ENCODE results near the gene FPGT.
"Not testable (repeated sequence)": the region's sequence is repeated elsewhere in the genome, so short reads cannot be mapped to it uniquely, and the experiment has no call there.

FPGT gene

GRCh38 chr1:74236440-74236839 is 38.4 kb downstream of the FPGT start:
- H3K9me3 Mint-ChIP-seq, result no peaks in the 10 kb centered on the region
- no peak overlapping the region for H3K27ac Mint-ChIP-seq
- no peaks in the 10 kb centered on the region for H3K27me3 Mint-ChIP-seq
- no peaks in the 10 kb centered on the region for H3K36me3 Mint-ChIP-seq
- DNase-seq, result no peak
- H3K4me3 Mint-ChIP-seq, result no peak overlapping the region
- no peak for ATAC-seq (replicated peaks)
- H3K4me1 Mint-ChIP-seq, result no peaks in the 10 kb centered on the region

GRCh38 chr1:74237035-74237434 is 39.0 kb downstream of the FPGT start:
- no peaks in the 10 kb centered on the region for H3K4me1 Mint-ChIP-seq
- no peak for ATAC-seq (replicated peaks)
- DNase-seq, result no peak
- no peak overlapping the region for H3K27ac Mint-ChIP-seq
- no peaks in the 10 kb centered on the region for H3K27me3 Mint-ChIP-seq
- H3K4me3 Mint-ChIP-seq, result no peak overlapping the region
- no peaks in the 10 kb centered on the region for H3K36me3 Mint-ChIP-seq
- no peaks in the 10 kb centered on the region for H3K9me3 Mint-ChIP-seq

GRCh38 chr1:74237787-74238186 is 39.7 kb downstream of the FPGT start:
- no peak overlapping the region for H3K4me3 Mint-ChIP-seq
- no peak overlapping the region for H3K27ac Mint-ChIP-seq
- DNase-seq (no peak), ATAC-seq (replicated peaks) (no peak)
- no peaks in the 10 kb centered on the region for H3K9me3 Mint-ChIP-seq
- H3K36me3 Mint-ChIP-seq, result no peaks in the 10 kb centered on the region
- no peaks in the 10 kb centered on the region for H3K27me3 Mint-ChIP-seq
- H3K4me1 Mint-ChIP-seq, result no peaks in the 10 kb centered on the region

- Mint-ChIP-seq H3K36me3 (no peaks in the 10 kb centered on the region), H3K27me3 (no peaks in the 10 kb centered on the region), H3K9me3 (peaks cover 3 to 6% of the 10 kb centered on the region in 2 donors), H3K4me3 (no peak overlapping the region), H3K4me1 (no peaks in the 10 kb centered on the region), H3K27ac (no peak overlapping the region)
- ATAC-seq (replicated peaks) (no peak), DNase-seq (no peak)
Measured at GRCh38 chr1:74245168-74245772, 47.2 kb downstream of the FPGT start.

- H3K9me3 Mint-ChIP-seq, result peaks cover 3 to 6% of the 10 kb centered on the region in 2 donors
- H3K27ac Mint-ChIP-seq, result no peak overlapping the region
- ATAC-seq (replicated peaks) (no peak), DNase-seq (no peak)
- no peaks in the 10 kb centered on the region for H3K27me3 Mint-ChIP-seq
- H3K36me3 Mint-ChIP-seq, result no peaks in the 10 kb centered on the region
- H3K4me1 Mint-ChIP-seq, result no peaks in the 10 kb centered on the region
- no peak overlapping the region for H3K4me3 Mint-ChIP-seq
Measured at GRCh38 chr1:74246315-74246714, 48.3 kb downstream of the FPGT start.

- H3K4me3 Mint-ChIP-seq, result no peak overlapping the region
- DNase-seq (no peak), ATAC-seq (replicated peaks) (no peak)
- H3K27me3 Mint-ChIP-seq, result no peaks in the 10 kb centered on the region
- no peaks in the 10 kb centered on the region for H3K36me3 Mint-ChIP-seq
- no peaks in the 10 kb centered on the region for H3K4me1 Mint-ChIP-seq
- H3K27ac Mint-ChIP-seq, result no peak overlapping the region
- peaks cover 3 to 9% of the 10 kb centered on the region in 2 donors for H3K9me3 Mint-ChIP-seq
Measured at GRCh38 chr1:74247881-74248528, 50.0 kb downstream of the FPGT start.

- H3K9me3 Mint-ChIP-seq; H3K4me3 Mint-ChIP-seq; ATAC-seq (replicated peaks); H3K4me1 Mint-ChIP-seq; H3K27ac Mint-ChIP-seq; DNase-seq; H3K36me3 Mint-ChIP-seq; H3K27me3 Mint-ChIP-seq: not testable (repeated sequence)
Measured at GRCh38 chr1:74253243-74253824, 55.3 kb downstream of the FPGT start.

Data from stimulated activated naive B cell treated with anti-CD40 and anti-IgM and Interleukin-4, amounts not matched to agents 10 μg/mL and 1 μg/mL and 100 μg/mL, for 72 hours (primary cell).